H9 (cell line): Measurements from ENCODE around the gene HOXC12. TPM values are rescaled to one million over a fixed set of nuclear protein-coding genes. Genes with fewer than 3 reads are reported as not detected.

Source experiments
- DNase-seq: peaks from one replicate; pipeline ENCODE4 v3.0.0-alpha.2; 2017
- H2AFZ ChIP-seq: one replicate; pipeline ENCODE4 v1.6.1; 2013; ENCODE audit warnings: mild to moderate bottlenecking, low read length, control low read depth, moderate library complexity
- H2AK5ac ChIP-seq: 2 replicates; pipeline ENCODE4 v1.6.1; 2013; ENCODE audit warnings: low read length, control low read depth, mixed read lengths; ENCODE audit not compliant: insufficient read length
- H2BK120ac ChIP-seq: one replicate; pipeline ENCODE4 v1.6.1; 2013; ENCODE audit warnings: low read depth, mild to moderate bottlenecking, low read length, control low read depth, inconsistent platforms; ENCODE audit not compliant: poor library complexity, severe bottlenecking
- H2BK12ac ChIP-seq: 2 replicates; pipeline ENCODE4 v1.6.1; 2013; ENCODE audit warnings: low read length, control low read depth, mixed read lengths, low read depth; ENCODE audit not compliant: insufficient read length
- H2BK15ac ChIP-seq: 2 replicates; pipeline ENCODE4 v1.6.1; 2013; ENCODE audit warnings: low read depth, low read length, control low read depth
- H2BK20ac ChIP-seq: one replicate; pipeline ENCODE4 v1.6.1; 2013; ENCODE audit warnings: low read depth, mild to moderate bottlenecking, low read length, control low read depth, inconsistent platforms; ENCODE audit not compliant: poor library complexity, severe bottlenecking
- H2BK5ac ChIP-seq: 2 replicates; pipeline ENCODE4 v1.6.1; 2013; ENCODE audit warnings: low read length, control low read depth, mixed read lengths; ENCODE audit not compliant: insufficient read length
- H3K14ac ChIP-seq: 2 replicates; pipeline ENCODE4 v1.6.1; 2013; ENCODE audit warnings: low read length, control low read depth; ENCODE audit not compliant: insufficient read depth
- H3K18ac ChIP-seq: 2 replicates; pipeline ENCODE4 v1.6.1; 2013; ENCODE audit warnings: low read depth, mild to moderate bottlenecking, mixed read lengths, low read length, control low read depth; ENCODE audit not compliant: insufficient read length
- H3K23ac ChIP-seq: 2 replicates; pipeline ENCODE4 v1.6.1; 2013; ENCODE audit warnings: low read length, control low read depth, mixed read lengths, low read depth; ENCODE audit not compliant: insufficient read length
- H3K23me2 ChIP-seq: 2 replicates; pipeline ENCODE4 v1.6.1; 2013; ENCODE audit warnings: low read depth, mild to moderate bottlenecking, mixed read lengths, low read length, control low read depth; ENCODE audit not compliant: insufficient read length, poor library complexity, severe bottlenecking
- H3K27ac ChIP-seq: 2 replicates; pipeline ENCODE4 v1.5.1; 2013; ENCODE audit warnings: low read length, control low read depth, mixed read lengths, low read depth; ENCODE audit not compliant: insufficient read length
- H3K27me3 ChIP-seq: 2 replicates; pipeline ENCODE4 v1.6.1; 2013; ENCODE audit warnings: low read length, control low read depth, inconsistent platforms; ENCODE audit not compliant: insufficient read depth
- H3K4ac ChIP-seq: 2 replicates; pipeline ENCODE4 v1.6.1; 2013; ENCODE audit warnings: low read depth, mild to moderate bottlenecking, control low read depth, inconsistent platforms, low read length, moderate library complexity
- H3K4me1 ChIP-seq: 2 replicates; pipeline ENCODE4 v1.6.1; 2013; ENCODE audit warnings: low read length, control low read depth, inconsistent platforms; ENCODE audit not compliant: insufficient read depth
- H3K4me2 ChIP-seq: 2 replicates; pipeline ENCODE4 v1.6.1; 2013; ENCODE audit warnings: low read length, control low read depth, mixed read lengths; ENCODE audit not compliant: insufficient read length, insufficient read depth
- H3K56ac ChIP-seq: 2 replicates; pipeline ENCODE4 v1.6.1; 2013; ENCODE audit warnings: low read depth, mild to moderate bottlenecking, mixed read lengths, low read length, control low read depth; ENCODE audit not compliant: insufficient read length
- H3K79me1 ChIP-seq: 2 replicates; pipeline ENCODE4 v1.6.1; 2013; ENCODE audit warnings: low read depth, mild to moderate bottlenecking, moderate library complexity, low read length, control low read depth, inconsistent platforms; ENCODE audit not compliant: insufficient read depth, poor library complexity, severe bottlenecking
- H3K79me2 ChIP-seq: 2 replicates; pipeline ENCODE4 v1.6.1; 2013; ENCODE audit warnings: low read length, control low read depth, inconsistent platforms; ENCODE audit not compliant: insufficient read depth
- H3K9ac ChIP-seq: 2 replicates; pipeline ENCODE4 v1.6.1; 2013; ENCODE audit warnings: low read length, control low read depth, mixed read lengths; ENCODE audit not compliant: insufficient read length; ENCODE audit errors: extremely low read depth
- H3K9me3 ChIP-seq: one replicate; pipeline ENCODE4 v1.6.1; 2013; ENCODE audit warnings: low read depth, low read length, inconsistent platforms; ENCODE audit not compliant: control insufficient read depth
- H3T11ph ChIP-seq: one replicate; pipeline ENCODE4 v1.6.1; 2013; ENCODE audit warnings: mild to moderate bottlenecking, low read length, control low read depth, inconsistent platforms
- H4K20me1 ChIP-seq: one replicate; pipeline ENCODE4 v1.6.1; 2013; ENCODE audit not compliant: control insufficient read depth, insufficient read length, insufficient read depth
- H4K5ac ChIP-seq: 2 replicates; pipeline ENCODE4 v1.6.1; 2013; ENCODE audit warnings: low read depth, mild to moderate bottlenecking, mixed read lengths, low read length, control low read depth; ENCODE audit not compliant: insufficient read length
- H4K8ac ChIP-seq: replicated peaks from 2 replicates; pipeline ENCODE4 v1.6.1; 2013; ENCODE audit warnings: low read length, control low read depth, mixed read lengths, low read depth; ENCODE audit not compliant: insufficient read length
- H4K91ac ChIP-seq: 2 replicates; pipeline ENCODE4 v1.6.1; 2013; ENCODE audit warnings: low read depth, mild to moderate bottlenecking, moderate library complexity, mixed read lengths, low read length, control low read depth; ENCODE audit not compliant: insufficient read length
- H3K27ac Mint-ChIP-seq, 3 experiments: 2 replicates in 2 of 3; 3 replicates in 1 of 3; pipeline ENCODE4 v1.8.0; 2020 to 2021; ENCODE audit warnings: mixed read lengths in 3 of 3, mild to moderate bottlenecking in 1 of 3, moderate library complexity in 1 of 3
- H3K27me3 Mint-ChIP-seq: 2 replicates; pipeline ENCODE4 v1.8.0; 2021; ENCODE audit warnings: low read depth, mild to moderate bottlenecking, moderate library complexity, mixed read lengths
- H3K36me3 Mint-ChIP-seq, 3 experiments: 2 replicates in 2 of 3; 3 replicates in 1 of 3; pipeline ENCODE4 v1.8.0; 2020 to 2021; ENCODE audit warnings: low read depth in 3 of 3, mixed read lengths in 3 of 3; ENCODE audit not compliant: insufficient read depth in 1 of 3
- H3K4me1 Mint-ChIP-seq, 2 experiments: 2 replicates each; pipeline ENCODE4 v1.8.0; 2020; ENCODE audit warnings: mixed read lengths in 2 of 2
- H3K4me3 Mint-ChIP-seq, 2 experiments: 2 replicates in 1 of 2; 3 replicates in 1 of 2; pipeline ENCODE4 v1.8.0; 2020 to 2021; ENCODE audit warnings: mild to moderate bottlenecking in 2 of 2, mixed read lengths in 2 of 2, moderate library complexity in 1 of 2
- H3K9me3 Mint-ChIP-seq, 2 experiments: 2 replicates in 1 of 2; 3 replicates in 1 of 2; pipeline ENCODE4 v1.8.0; 2020; ENCODE audit warnings: mild to moderate bottlenecking in 2 of 2, mixed read lengths in 2 of 2, moderate library complexity in 1 of 2
- WGBS: extraction: QIAGEN DNeasy Blood & Tissue Kit; methylation state at CpG from one replicate; pipeline ENCODE4 v1.1.7; 2013; ENCODE audit warnings: missing lambda C conversion rate, low lambda C conversion rate, mixed read lengths; ENCODE audit not compliant: insufficient read length; ENCODE audit errors: extremely low coverage; 5-methylcytosine and 5-hydroxymethylcytosine counted together
- total RNA-seq: library from RNA; stranded (reverse); gene quantifications from 2 replicates; pipeline ENCODE4 v1.2.1, GENCODE V29; 2021
- TF ChIP-seq, protein P1 (sequence below): fragments of 200-600 bp; sonication (generic); conservative IDR thresholded peaks from 3 replicates; pipeline ENCODE4 v1.8.0; 2021; ENCODE audit warnings: antibody characterized with exemption, mild to moderate bottlenecking

Gene HOXC12
- total RNA-seq, 1 experiment from 2014 or later = not detected

DNA sequence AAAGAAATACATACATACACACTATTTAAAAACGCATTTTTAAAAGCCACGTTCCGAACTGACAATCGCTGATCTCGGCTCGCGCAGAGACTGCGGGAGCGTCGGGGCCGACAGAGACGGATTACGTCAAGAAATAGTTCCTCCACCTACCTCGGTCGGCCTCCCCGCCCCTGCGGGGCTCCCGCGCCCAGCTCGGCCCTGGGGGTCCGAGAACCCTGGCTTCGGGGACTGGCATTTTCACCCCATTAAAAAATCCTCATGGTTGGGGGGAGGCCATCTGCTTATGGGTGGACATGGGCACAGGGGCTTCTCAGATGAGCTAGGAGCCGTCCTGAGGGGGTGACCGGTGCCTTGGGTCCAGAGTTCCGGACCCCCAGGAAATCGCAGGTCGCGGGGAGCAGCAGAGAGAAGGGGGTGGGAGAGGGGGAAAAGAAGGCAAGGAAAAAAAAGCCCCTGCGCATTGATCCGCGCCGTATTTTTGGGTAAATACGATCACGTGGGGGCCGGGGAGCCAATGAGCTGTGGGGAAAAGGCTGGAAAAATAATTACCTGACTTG lies 44.9 kb downstream of the HOXC12 start:
- H2BK12ac ChIP-seq = no peak overlapping the region
- no CpG with 5 or more reads among the region's 35 CpGs for WGBS
- H4K8ac ChIP-seq = no peak overlapping the region
- TF ChIP-seq, protein P1, sequence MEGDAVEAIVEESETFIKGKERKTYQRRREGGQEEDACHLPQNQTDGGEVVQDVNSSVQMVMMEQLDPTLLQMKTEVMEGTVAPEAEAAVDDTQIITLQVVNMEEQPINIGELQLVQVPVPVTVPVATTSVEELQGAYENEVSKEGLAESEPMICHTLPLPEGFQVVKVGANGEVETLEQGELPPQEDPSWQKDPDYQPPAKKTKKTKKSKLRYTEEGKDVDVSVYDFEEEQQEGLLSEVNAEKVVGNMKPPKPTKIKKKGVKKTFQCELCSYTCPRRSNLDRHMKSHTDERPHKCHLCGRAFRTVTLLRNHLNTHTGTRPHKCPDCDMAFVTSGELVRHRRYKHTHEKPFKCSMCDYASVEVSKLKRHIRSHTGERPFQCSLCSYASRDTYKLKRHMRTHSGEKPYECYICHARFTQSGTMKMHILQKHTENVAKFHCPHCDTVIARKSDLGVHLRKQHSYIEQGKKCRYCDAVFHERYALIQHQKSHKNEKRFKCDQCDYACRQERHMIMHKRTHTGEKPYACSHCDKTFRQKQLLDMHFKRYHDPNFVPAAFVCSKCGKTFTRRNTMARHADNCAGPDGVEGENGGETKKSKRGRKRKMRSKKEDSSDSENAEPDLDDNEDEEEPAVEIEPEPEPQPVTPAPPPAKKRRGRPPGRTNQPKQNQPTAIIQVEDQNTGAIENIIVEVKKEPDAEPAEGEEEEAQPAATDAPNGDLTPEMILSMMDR = no peak
- no peak overlapping the region for H3T11ph ChIP-seq
- no peak overlapping the region for H2AFZ ChIP-seq
- no peaks in the 10 kb centered on the region for H3K79me1 ChIP-seq
- H2AK5ac ChIP-seq = no peak overlapping the region
- H3K4me1 Mint-ChIP-seq = peaks cover 7 to 27% of the 10 kb centered on the region in 2 experiments
- H3K27me3 Mint-ChIP-seq = peaks cover 100% of the 10 kb centered on the region
- H3K9me3 ChIP-seq = no peaks in the 10 kb centered on the region
- H3K4ac ChIP-seq = no peak overlapping the region
- DNase-seq = no peak
- H3K27me3 ChIP-seq = peaks cover 99% of the 10 kb centered on the region
- no peaks in the 10 kb centered on the region for H3K79me2 ChIP-seq
- H3K4me3 Mint-ChIP-seq = peak overlapping the region; percentile 45 to 63
- H3K23ac ChIP-seq = no peak overlapping the region
- H3K4me1 ChIP-seq = no peaks in the 10 kb centered on the region
- H3K18ac ChIP-seq = no peak overlapping the region
- H4K91ac ChIP-seq = no peak overlapping the region
- no peaks in the 10 kb centered on the region for H4K20me1 ChIP-seq
- no peak overlapping the region for H2BK5ac ChIP-seq
- H3K14ac ChIP-seq = no peak overlapping the region
- no peak overlapping the region for H3K27ac Mint-ChIP-seq
- no peak overlapping the region for H2BK20ac ChIP-seq
- peaks cover 4 to 9% of the 10 kb centered on the region in 2 experiments; a peak in 3 of 5 replicates for H3K9me3 Mint-ChIP-seq
- H3K23me2 ChIP-seq = no peaks in the 10 kb centered on the region
- no peak overlapping the region for H3K56ac ChIP-seq
- H3K27ac ChIP-seq = no peak overlapping the region
- H4K5ac ChIP-seq = no peak overlapping the region
- H3K9ac ChIP-seq = no peak overlapping the region
- H3K4me2 ChIP-seq = peak overlapping the region; percentile 26
- H3K36me3 Mint-ChIP-seq = no peaks in the 10 kb centered on the region
- no peak overlapping the region for H2BK15ac ChIP-seq
- H2BK120ac ChIP-seq = no peak overlapping the region
